ENCODE results near the gene EPB41L4B.
"Not testable (repeated sequence)": the region's sequence is repeated elsewhere in the genome, so short reads cannot be mapped to it uniquely, and the experiment has no call there.

The EPB41L4B gene

GRCh38 chr9:109139851-109140250 lies 181.0 kb downstream of the EPB41L4B start (continued):
- TF ChIP-seq CSDC2 (CRISPR knock-in tag; IDR thresholded peaks at IDR 0.05) (no peak), TOX (CRISPR knock-in tag; IDR thresholded peaks at IDR 0.05; ENCODE audit: borderline replicate concordance) (no peak), CSRNP3 (CRISPR knock-in tag; IDR thresholded peaks at IDR 0.05) (no peak), ISL1 (CRISPR knock-in tag; IDR thresholded peaks at IDR 0.05) (no peak), ZC3H10 (CRISPR knock-in tag; IDR thresholded peaks at IDR 0.05) (no peak), ZFP30 (CRISPR knock-in tag; IDR thresholded peaks at IDR 0.05) (no peak)

- TF ChIP-seq ISL1 (CRISPR knock-in tag; IDR thresholded peaks at IDR 0.05) (no peak), PATZ1 (CRISPR knock-in tag; IDR thresholded peaks at IDR 0.05; ENCODE audit: borderline replicate concordance) (no peak), CSDC2 (CRISPR knock-in tag; IDR thresholded peaks at IDR 0.05) (no peak), ZNF565 (CRISPR knock-in tag; conservative IDR thresholded peaks at IDR 0.05; ENCODE audit: low read depth) (no peak), ZFP30 (CRISPR knock-in tag; IDR thresholded peaks at IDR 0.05) (no peak), ZNF70 (CRISPR knock-in tag; IDR thresholded peaks at IDR 0.05) (no peak)
- ATAC-seq: no peak
These were observed 182.4 kb downstream of the EPB41L4B start for GRCh38 chr9:109138421-109138820.

GRCh38 chr9:109134167-109134578 lies 186.7 kb downstream of the EPB41L4B start:
- TF ChIP-seq BACH2 (CRISPR knock-in tag; IDR thresholded peaks at IDR 0.05; ENCODE audit: borderline replicate concordance): no peak
- no peak for TF ChIP-seq ZFP3 (CRISPR knock-in tag; IDR thresholded peaks at IDR 0.05)
- no peak for TF ChIP-seq TCF4 (CRISPR knock-in tag; IDR thresholded peaks at IDR 0.05; ENCODE audit: borderline replicate concordance)
- TF ChIP-seq CREB5 (CRISPR knock-in tag; IDR thresholded peaks at IDR 0.05; ENCODE audit: low read depth): no peak
- ATAC-seq: no peak

- ATAC-seq: no peak
- TF ChIP-seq ZNF70 (CRISPR knock-in tag; IDR thresholded peaks at IDR 0.05) (no peak), ARNTL (CRISPR knock-in tag; IDR thresholded peaks at IDR 0.05; ENCODE audit: borderline replicate concordance, low read depth) (no peak)
These were observed 187.3 kb downstream of the EPB41L4B start for GRCh38 chr9:109133533-109133932.

GRCh38 chr9:109132567-109133021 lies 188.3 kb downstream of the EPB41L4B start:
- no peak for ATAC-seq
- TF ChIP-seq PPARA (CRISPR knock-in tag; IDR thresholded peaks at IDR 0.05; ENCODE audit: borderline replicate concordance) (no peak), GLIS3 (CRISPR knock-in tag; IDR thresholded peaks at IDR 0.05) (no peak), ESRRG (CRISPR knock-in tag; IDR thresholded peaks at IDR 0.05) (no peak), RARB (CRISPR knock-in tag; IDR thresholded peaks at IDR 0.05) (no peak), SNAI2 (CRISPR knock-in tag; IDR thresholded peaks at IDR 0.05) (no peak), OSR1 (CRISPR knock-in tag; IDR thresholded peaks at IDR 0.05) (no peak)

GRCh38 chr9:109129470-109130197 lies 191.2 kb downstream of the EPB41L4B start:
- no peak for TF ChIP-seq RARB (CRISPR knock-in tag; IDR thresholded peaks at IDR 0.05)
- no peak for TF ChIP-seq TSHZ2 (CRISPR knock-in tag; IDR thresholded peaks at IDR 0.05)
- no peak for TF ChIP-seq GLIS3 (CRISPR knock-in tag; IDR thresholded peaks at IDR 0.05)
- no peak for TF ChIP-seq PPARA (CRISPR knock-in tag; IDR thresholded peaks at IDR 0.05; ENCODE audit: borderline replicate concordance)
- TF ChIP-seq CSDC2 (CRISPR knock-in tag; IDR thresholded peaks at IDR 0.05): no peak
- ATAC-seq: no peak

GRCh38 chr9:109126671-109127070 lies 194.2 kb downstream of the EPB41L4B start:
- ATAC-seq: not testable (repeated sequence)
